ENCODE data around the gene PRDM11. TPM values are rescaled to one million over a fixed set of nuclear protein-coding genes. Genes with fewer than 3 reads are reported as not detected.

The PRDM11 gene
- total and polyA plus RNA-seq, 2 donors from 2014 or later: 2.9 to 22.5 TPM

DNA sequence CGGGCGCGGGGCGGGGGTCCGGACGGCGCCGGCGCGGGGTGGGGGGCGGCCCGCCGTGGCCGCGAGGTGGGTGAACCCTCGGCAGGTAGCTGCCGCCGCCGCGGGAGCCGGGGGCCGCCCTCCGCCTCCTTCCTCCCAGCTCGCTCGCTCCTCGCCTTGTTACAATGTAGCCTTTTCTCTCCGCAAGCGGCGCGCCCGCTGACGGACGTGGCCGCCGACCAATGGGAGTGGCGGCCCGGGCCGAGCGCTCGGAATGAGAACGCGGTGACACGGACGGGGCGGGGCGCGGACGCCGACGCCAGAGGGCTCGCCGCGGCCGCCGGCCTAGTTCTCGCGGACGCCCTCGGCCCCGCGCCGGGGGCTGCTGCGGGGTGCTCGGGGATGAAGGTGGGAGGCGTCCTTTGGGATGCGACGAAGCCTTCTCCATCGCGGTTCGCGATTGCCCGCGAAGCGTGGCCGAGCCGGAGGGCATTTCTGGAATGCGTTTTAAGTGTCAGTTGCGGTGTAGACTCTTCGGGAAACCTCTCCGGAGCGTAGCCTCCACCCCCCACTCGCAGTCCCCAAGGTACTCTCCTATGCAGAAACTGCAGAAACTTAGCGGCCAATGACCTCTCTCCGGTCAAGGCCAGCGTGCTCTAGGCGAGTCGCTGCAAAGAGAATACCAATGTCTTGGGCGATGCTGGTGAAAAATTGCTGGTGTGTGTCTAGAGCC is 734 bp downstream of the PRDM11 start:
- no peak for FAIRE-seq
- TF ChIP-seq, protein P1, sequence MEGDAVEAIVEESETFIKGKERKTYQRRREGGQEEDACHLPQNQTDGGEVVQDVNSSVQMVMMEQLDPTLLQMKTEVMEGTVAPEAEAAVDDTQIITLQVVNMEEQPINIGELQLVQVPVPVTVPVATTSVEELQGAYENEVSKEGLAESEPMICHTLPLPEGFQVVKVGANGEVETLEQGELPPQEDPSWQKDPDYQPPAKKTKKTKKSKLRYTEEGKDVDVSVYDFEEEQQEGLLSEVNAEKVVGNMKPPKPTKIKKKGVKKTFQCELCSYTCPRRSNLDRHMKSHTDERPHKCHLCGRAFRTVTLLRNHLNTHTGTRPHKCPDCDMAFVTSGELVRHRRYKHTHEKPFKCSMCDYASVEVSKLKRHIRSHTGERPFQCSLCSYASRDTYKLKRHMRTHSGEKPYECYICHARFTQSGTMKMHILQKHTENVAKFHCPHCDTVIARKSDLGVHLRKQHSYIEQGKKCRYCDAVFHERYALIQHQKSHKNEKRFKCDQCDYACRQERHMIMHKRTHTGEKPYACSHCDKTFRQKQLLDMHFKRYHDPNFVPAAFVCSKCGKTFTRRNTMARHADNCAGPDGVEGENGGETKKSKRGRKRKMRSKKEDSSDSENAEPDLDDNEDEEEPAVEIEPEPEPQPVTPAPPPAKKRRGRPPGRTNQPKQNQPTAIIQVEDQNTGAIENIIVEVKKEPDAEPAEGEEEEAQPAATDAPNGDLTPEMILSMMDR (IDR thresholded peaks at IDR 0.05; ENCODE audit: borderline replicate concordance, extremely low read depth, insufficient read depth): no peak
- Histone ChIP-seq H3K4me1 (ENCODE audit: control insufficient read depth in 2 of 3, insufficient read depth in 2 of 3, low read depth in 1 of 3, low read length in 3 of 3) (peaks cover 0 to 15% (median 13%) of the 10 kb centered on the region in 3 donors), H3K36me3 (ENCODE audit: control insufficient read depth in 2 of 3, insufficient read depth in 3 of 3, low read length in 3 of 3) (no peaks in the 10 kb centered on the region), H3K27me3 (ENCODE audit: control insufficient read depth, insufficient read depth, low read length) (no peaks in the 10 kb centered on the region), H3K9me3 (ENCODE audit: control insufficient read depth in 2 of 3, insufficient read depth in 1 of 3, low read length in 3 of 3) (no peaks in the 10 kb centered on the region), H3K4me3 (ENCODE audit: low read length in 3 of 3) (peak overlapping the region; percentile 67 to 91 (median 70)), H3K9ac (ENCODE audit: low read length in 3 of 3) (peak overlapping the region; percentile 5 to 88 (median 56)), H3K27ac (ENCODE audit: low read depth in 2 of 2, low read length in 2 of 2) (peak overlapping the region; percentile 92 to 93)
- intact Hi-C loops (cut with DNase I): no loop called here
- peak; percentile 95 to 99 (median 97) for DNase-seq

DNA sequence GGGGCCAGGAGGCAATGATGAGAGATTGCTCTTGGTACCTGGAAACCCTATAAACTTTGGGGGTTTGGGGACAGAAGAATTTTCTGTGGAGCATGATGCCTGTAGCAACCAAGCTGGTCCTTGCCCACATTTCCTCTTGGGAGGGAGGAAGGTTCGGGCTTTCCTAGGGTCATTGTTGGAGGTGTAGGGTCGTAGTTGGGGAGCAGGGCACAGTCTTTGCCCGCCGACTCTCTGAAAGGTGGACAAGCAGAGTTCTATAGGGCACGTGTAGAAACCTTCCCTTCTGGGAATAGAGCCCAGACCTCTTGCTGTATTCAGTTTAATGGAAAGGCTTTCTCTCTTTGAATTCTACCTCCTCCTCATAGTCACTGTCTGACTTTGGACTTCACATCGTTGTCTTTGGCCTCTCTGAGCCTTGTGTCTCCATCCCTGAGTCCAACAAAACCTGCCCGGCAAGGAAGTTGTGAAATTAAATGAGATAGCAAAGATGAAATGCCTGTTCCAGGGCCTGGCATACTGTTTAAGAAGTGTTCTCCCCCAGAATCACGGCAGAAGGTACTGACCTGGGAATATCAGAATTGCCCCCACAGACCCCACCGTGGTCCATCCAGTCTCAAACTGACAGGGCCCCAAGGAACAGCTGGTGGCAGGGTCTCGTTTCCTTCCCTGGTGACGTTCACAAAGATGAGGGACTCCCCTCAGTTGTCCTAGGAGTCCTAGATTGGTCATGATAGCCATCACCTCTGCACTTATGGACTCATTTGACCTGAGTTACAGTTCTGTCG is 1.6 kb downstream of the PRDM11 start:
- intact Hi-C loops (cut with DNase I): no loop called here
- DNase-seq (no peak), FAIRE-seq (no peak)
- Histone ChIP-seq H3K9me3 (ENCODE audit: control insufficient read depth in 2 of 3, insufficient read depth in 1 of 3, low read length in 3 of 3) (no peaks in the 10 kb centered on the region), H3K27me3 (ENCODE audit: control insufficient read depth, insufficient read depth, low read length) (no peaks in the 10 kb centered on the region), H3K9ac (ENCODE audit: low read length in 3 of 3) (peak overlapping the region; percentile 5 to 88 (median 56)), H3K27ac (ENCODE audit: low read depth in 2 of 2, low read length in 2 of 2) (peak overlapping the region in 1 of 2 donors; percentile 92), H3K36me3 (ENCODE audit: control insufficient read depth in 2 of 3, insufficient read depth in 3 of 3, low read length in 3 of 3) (no peaks in the 10 kb centered on the region), H3K4me1 (ENCODE audit: control insufficient read depth in 2 of 3, insufficient read depth in 2 of 3, low read depth in 1 of 3, low read length in 3 of 3) (peaks cover 0 to 15% (median 13%) of the 10 kb centered on the region in 3 donors), H3K4me3 (ENCODE audit: low read length in 3 of 3) (peak overlapping the region; percentile 67 to 91 (median 70))
- TF ChIP-seq, protein P1 (IDR thresholded peaks at IDR 0.05; ENCODE audit: borderline replicate concordance, extremely low read depth, insufficient read depth): no peak

DNA sequence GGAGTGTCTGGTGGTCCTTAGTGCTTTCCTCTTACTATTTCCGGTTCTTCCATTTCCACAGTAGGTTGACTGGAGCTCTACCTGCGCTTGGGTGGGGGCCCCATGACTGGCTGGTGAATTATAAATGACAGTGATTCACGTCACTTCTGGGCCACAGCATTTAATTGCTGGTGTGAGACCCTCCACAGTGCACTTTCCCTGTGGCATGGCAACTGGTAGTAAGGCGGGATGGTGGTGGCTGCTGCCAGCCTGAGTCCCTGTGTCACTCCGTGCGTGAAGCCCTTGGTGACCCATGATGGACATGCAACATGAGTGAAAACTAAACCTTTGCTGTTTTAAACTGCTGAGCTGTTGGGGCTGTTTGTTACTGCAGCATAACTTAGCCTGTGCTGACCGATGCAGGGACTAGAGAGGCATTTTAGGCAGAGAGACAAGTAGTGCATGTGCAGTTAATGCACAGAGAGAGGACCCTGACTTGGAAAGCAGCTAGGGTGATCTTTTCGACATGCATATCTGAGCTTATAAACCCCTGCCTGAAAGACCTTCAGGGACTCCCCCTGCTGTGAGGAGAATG is 3.1 kb downstream of the PRDM11 start:
- TF ChIP-seq, protein P1 (IDR thresholded peaks at IDR 0.05; ENCODE audit: borderline replicate concordance, extremely low read depth, insufficient read depth): no peak
- H3K27me3 ChIP-seq (ENCODE audit: control insufficient read depth, insufficient read depth, low read length): no peaks in the 10 kb centered on the region
- no peak overlapping the region for H3K4me3 ChIP-seq (ENCODE audit: low read length in 3 of 3)
- no peak for DNase-seq
- peaks cover 0 to 15% (median 13%) of the 10 kb centered on the region in 3 donors for H3K4me1 ChIP-seq (ENCODE audit: control insufficient read depth in 2 of 3, insufficient read depth in 2 of 3, low read depth in 1 of 3, low read length in 3 of 3)
- FAIRE-seq: no peak
- no peak overlapping the region for H3K27ac ChIP-seq (ENCODE audit: low read depth in 2 of 2, low read length in 2 of 2)
- no peak overlapping the region for H3K9ac ChIP-seq (ENCODE audit: low read length in 3 of 3)
- H3K36me3 ChIP-seq (ENCODE audit: control insufficient read depth in 2 of 3, insufficient read depth in 3 of 3, low read length in 3 of 3): no peaks in the 10 kb centered on the region
- no peaks in the 10 kb centered on the region for H3K9me3 ChIP-seq (ENCODE audit: control insufficient read depth in 2 of 3, insufficient read depth in 1 of 3, low read length in 3 of 3)
- intact Hi-C loops (cut with DNase I): no loop called here
